ENCODE results near the gene DEFB121.

The DEFB121 gene

DNA sequence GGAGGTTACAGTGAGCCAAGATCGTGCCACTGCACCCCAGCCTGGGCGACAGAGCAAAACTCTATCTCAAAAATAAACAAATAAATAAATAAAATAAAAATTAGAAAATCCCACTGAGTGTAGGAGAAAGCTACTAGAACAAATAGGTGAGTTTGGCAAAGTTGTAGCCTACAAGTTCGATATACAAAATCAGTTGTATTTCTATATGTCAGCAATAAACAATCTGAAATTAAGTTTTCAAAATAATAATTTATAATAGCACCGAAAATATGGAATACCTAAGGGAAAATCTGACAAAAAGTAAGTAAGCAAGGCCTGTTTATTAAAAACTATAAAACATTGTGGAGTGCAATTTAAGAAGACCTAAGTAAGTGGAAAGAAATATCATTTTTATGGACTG is 42.7 kb downstream of the DEFB121 start:
- TF ChIP-seq, protein P1, sequence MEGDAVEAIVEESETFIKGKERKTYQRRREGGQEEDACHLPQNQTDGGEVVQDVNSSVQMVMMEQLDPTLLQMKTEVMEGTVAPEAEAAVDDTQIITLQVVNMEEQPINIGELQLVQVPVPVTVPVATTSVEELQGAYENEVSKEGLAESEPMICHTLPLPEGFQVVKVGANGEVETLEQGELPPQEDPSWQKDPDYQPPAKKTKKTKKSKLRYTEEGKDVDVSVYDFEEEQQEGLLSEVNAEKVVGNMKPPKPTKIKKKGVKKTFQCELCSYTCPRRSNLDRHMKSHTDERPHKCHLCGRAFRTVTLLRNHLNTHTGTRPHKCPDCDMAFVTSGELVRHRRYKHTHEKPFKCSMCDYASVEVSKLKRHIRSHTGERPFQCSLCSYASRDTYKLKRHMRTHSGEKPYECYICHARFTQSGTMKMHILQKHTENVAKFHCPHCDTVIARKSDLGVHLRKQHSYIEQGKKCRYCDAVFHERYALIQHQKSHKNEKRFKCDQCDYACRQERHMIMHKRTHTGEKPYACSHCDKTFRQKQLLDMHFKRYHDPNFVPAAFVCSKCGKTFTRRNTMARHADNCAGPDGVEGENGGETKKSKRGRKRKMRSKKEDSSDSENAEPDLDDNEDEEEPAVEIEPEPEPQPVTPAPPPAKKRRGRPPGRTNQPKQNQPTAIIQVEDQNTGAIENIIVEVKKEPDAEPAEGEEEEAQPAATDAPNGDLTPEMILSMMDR (conservative IDR thresholded peaks at IDR 0.05; ENCODE audit: control insufficient read depth, insufficient read depth, low read depth, low read length), result no peak
- no peak for DNase-seq (ENCODE audit: low read depth)
- no peak overlapping the region for H3K4me3 ChIP-seq (ENCODE audit: control insufficient read depth, low read depth, low read length)

DNA sequence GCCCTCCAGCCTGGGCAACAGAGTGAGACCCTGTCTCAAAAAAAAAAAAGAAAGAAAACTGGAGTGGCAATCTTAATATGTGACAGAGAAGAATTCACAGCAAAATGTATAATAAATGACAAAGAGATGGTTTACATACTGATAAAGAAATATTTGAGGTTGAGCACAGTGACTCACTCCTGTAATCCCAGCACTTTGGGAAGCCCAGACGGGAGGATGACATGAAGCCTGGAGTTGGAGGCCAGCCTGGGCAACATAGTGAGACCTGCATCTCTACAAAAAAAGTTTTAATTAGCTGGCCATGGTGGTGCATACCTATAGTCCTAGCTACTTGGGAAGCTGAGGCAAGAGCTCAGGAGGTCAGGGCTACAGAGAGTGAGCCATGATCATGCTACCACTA is 50.0 kb downstream of the DEFB121 start:
- TF ChIP-seq, protein P1 (conservative IDR thresholded peaks at IDR 0.05; ENCODE audit: control insufficient read depth, insufficient read depth, low read depth, low read length), result no peak
- H3K4me3 ChIP-seq (ENCODE audit: control insufficient read depth, low read depth, low read length), result no peak overlapping the region
- no peak for DNase-seq (ENCODE audit: low read depth)
